Fibroblast of skin of back (primary cell): ENCODE measurements around the gene TRIP10.
"Not testable (repeated sequence)": the region's sequence is repeated elsewhere in the genome, so short reads cannot be mapped to it uniquely, and the experiment has no call there.

Experiments used
- DNase-seq: peaks from one replicate; pipeline ENCODE4 v3.0.0-alpha.2; 2013

Gene TRIP10

DNA sequence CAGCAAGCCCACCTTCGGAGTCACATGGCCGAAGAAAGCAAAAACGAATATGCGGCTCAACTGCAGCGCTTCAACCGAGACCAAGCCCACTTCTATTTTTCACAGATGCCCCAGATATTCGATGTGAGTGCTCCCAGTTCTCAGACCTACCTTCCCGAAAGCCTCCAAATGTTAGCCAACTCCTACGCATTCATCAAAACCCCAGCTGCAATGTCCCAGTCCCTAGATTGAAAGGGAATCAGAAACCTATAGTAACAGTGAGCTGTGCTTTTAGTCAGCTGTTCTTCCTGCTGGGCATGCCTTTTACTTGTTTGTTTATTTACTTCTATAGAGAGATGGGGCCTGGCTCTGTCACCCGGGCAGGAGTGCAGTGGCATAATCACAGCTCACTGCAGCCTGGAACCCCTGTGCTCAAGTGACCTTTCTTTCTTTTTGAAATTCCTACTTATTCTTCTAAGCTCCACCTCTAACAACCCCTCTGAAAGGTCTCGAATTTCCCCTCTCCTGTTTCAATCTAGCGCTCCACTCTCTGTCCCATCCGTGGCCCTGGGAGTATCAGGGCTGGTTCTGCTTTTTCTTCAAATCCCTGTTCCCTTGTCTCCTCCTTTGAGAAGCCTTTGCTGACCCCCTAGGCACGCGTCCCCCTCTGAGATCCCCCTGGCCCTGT lies 4.4 kb downstream of the TRIP10 start:
- no peak for DNase-seq

DNA sequence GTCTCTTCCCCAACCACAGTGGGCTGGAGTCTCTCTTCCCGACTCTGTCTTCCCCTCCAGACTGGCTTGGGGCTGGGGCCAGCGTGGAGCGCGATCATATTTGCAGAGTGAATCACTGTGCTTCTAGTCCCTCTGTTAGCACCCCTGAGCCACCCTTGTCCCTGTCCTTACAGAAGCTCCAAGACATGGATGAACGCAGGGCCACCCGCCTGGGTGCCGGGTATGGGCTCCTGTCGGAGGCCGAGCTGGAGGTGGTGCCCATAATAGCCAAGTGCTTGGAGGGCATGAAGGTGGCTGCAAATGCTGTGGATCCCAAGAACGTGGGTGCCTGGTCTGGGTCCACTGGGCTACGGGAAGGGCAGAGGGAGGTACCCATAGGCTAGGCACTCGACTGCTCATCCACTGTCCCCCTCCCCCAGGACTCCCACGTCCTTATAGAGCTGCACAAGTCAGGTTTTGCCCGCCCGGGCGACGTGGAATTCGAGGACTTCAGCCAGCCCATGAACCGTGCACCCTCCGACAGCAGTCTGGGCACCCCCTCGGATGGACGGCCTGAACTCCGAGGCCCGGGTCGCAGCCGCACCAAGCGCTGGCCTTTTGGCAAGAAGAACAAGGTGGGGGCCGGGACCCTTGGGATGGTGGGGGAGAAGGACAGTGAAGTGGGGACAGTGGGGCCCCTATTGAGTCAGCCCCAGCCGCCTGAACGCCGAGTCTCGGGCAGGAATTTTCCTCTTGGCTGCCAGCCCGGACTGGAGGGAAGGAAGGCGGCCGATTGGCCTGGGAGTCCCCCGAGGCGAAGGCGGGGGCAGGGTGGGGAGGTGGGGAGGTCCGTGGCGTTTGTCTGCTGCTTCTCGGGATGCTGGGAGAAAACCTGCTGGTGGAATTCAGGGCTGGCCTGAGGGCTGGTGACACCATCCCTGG lies 5.2 kb downstream of the TRIP10 start:
- DNase-seq: peak; percentile 92

DNA sequence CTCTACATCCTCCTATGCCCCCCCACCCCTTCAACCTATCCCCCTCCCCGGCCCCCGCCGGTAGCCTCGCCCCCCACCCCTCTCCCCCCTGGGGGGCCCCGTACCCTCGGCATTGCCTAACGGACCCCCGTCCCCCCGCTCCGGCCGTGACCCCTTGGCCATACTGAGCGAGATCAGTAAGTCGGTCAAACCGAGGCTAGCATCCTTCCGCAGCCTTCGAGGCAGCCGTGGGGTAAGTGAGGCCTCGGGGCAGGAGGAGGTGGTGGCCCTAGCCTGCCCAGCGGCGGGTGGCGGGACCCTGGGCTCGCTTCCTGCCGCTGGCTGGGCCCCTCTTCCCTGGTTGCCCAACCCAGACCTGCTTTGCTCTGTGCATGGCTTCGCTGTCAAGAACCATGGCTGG lies 6.5 kb downstream of the TRIP10 start:
- no peak for DNase-seq

DNA sequence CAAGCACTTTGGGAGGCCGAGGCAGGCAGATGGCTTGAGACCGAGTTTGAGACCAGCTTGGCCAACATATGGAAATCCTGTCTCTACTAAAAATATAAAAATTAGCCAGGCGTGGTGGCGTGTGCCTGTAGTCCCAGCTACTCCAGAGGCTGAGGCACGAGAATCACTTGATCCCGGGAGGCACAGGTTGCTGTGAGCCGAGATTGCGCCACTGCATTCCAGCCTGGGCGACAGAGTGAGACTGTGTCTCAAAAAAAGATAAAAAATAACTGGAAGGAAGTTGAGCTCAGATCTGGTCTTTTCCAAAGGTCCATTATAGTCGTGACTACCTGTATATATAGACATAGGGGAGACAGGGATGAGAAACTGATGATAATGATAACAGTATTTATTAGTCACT lies 9.1 kb downstream of the TRIP10 start:
- not testable (repeated sequence) for DNase-seq

DNA sequence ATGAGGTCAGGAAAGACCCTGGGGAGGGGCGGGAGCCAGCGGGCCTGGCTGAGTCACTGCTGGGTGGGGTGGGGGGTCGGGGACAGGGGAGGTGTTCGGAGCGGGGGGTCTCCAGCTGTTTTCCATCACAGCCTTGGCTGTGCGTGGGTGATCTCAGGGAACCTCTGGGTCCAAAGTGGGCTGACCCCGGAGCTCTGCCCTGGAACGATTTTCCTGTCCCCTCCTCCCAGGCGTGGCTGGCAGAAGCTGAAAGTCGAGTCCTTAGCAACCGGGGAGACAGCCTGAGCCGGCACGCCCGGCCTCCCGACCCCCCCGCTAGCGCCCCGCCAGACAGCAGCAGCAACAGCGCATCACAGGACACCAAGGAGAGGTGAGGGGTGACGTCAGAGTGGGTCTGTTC lies 10.6 kb downstream of the TRIP10 start:
- no peak for DNase-seq

DNA sequence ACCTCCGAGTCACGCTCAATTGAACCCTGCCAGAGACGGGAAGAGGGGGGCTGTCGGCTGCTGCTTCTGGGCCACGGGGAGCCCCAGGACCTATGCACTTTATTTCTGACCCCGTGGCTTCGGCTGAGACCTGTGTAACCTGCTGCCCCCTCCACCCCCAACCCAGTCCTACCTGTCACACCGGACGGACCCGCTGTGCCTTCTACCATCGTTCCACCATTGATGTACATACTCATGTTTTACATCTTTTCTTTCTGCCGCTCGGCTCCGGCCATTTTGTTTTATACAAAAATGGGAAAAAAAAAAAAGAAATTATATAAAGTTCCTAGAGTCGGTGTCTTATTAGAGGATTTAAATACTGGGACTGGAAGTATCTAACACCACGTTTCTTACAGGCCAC lies 11.7 kb downstream of the TRIP10 start:
- no peak for DNase-seq

DNA sequence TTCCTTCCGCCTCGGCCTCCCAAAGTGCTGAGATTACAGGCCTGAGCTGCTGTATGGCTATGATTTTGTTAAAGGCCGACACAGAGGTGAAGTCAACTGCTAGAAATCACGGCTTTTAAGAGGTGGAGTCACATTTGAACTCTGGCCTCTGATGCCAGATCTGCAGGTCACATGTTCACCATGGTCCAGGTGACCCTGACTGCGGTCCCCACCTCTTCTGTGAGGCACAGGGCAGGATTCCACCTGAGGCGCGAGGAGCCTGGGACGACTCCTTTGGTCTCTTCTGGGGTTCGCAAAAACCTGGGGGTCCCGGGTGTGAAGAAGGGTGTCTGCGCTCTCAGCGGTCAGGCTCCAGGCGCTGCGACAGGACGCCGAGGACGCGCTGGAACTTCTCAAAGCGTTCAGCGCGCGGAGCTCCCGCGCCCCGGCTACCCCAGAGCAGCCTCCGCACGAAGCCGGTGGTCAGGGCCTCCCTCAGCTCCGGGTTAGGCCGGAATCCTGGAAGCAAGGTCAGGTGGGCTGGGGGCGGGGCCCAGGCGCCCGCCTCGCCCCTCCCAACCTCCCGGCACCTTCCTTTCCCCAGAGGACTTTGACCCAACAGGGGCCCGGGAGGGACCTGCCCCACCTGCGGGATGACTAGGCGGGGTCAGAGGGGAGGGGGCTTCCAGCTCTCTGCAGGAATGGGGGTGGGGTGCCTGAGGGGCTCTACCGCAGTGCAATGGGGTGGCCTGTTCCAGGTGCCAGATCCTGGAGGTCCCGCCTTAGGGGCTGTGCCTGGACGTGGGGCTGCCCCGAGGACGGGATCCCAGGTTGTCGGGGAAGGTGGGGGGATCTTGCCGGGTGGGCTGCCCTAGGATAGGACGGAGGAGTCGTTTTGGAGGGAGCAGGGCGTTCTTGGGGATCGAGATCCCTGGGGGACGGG lies 13.0 kb downstream of the TRIP10 start:
- no peak for DNase-seq

DNA sequence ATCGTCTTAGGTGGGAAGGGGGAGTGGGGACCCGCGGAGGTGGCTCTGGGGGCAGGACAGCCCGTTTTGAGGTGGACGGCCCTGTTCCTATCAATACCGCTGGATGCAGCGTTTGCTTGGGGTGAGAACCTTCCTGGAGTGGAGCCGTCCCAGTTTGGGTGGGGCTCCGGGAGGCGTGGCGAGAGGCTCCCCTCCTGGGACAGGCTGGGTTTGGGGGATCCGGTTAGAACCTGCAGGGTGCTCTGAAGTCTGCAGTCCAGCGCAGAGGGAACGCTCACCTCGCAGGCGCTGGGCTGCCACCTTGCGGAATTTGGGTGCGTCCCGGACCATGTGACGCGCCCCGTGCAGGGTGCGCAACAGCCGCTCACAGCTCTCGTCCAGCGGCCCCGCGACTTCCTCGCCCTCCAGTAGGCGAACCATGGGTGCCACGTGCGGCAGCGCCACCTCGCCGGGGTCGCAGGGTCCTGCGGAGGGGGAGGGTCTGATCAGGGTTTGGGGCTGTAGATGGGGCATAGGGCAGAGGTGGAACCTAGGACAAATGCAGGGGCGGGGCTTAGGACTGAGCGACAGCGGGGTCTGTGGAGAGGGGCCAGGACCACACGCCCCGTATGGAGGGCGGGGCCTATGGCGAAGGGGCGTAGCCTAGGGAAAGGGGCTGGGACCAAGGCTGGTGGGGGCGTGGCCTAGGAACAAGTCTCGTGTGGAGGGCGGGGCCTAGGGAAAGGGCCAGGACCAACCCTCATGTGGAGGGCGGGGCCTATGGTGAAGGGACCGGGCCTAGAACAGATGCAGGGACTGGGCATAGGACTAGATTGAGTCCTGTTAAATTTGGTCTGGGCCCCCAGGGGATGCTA lies 13.9 kb downstream of the TRIP10 start:
- peak; percentile 55 for DNase-seq

DNA sequence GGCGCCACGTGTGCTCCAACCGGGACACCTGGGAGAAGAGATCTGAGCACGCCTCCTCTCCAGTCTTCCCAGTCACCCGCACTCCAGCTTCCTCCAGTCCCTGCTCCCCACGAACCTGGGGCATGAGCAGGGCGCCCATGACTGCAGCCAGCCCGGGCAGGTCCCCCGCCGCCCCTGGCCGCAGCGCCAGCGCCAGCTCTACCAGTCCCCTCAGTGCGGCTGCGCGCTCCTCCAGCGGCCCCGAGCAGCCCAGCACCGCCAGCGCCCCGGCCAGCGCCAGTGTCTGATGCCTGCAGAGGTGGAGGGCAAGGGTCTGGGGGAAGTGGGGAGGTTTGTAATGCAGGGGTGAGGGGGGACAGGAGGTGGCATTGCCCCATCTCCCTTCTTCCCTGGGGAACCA lies 14.7 kb downstream of the TRIP10 start:
- DNase-seq: no peak

DNA sequence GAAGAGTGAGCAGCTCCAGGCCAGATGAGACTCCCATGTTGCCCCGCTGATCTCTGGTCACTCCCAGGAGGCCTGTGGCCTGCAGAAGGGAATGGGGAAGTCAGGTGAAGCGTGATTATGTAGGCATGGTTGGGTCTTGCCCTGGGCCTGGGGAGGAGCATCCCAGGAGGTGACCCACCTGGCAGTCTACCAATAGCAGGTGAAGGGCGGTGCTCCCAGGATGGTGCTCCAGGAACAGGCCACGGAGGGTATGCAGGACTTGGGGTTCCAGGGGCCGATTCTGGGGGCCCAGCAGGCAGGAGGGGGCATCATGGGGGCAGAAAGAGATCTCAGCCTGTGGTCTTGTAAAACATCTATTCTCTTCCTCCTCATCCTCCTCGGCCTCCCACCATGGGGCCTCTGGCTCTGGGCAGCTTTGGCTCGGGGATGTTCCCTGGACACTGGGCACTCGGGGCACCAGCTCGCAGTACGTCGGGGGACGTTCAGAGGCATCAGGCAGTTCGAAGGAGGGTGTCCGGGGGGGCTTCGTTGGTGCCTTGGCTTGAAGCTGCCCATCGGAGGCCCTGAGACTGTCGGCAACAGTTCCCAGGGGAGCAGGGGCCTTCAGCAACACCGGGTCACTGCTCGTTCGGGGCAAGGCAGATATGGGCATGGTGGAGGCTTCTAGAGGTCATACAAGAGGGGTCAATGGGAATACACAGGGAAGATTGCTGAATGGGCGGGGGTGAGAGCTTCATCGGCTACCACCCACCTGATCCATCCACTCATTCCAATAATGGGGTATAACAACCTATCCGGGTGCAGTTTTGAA lies 15.4 kb downstream of the TRIP10 start:
- no peak for DNase-seq

DNA sequence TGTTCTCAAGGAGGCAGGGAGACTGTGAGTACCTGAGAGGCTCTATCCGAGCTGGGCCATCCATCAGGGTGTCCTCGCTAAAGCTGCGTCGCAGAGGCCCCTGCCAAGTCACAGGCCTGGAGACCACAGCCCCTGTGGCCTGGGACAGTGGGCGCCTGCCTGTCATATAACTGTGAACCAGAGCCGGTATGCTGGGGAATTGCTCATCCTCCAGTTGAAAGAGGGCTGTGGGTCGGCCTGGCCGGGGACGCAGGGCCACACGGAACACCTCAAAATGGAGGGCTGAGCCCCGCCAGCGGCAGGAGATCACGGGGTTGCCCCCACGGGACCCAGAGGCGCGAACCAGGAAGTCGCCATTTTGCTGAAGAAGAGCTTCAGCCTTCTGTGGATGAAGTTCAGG lies 21.1 kb downstream of the TRIP10 start:
- DNase-seq: no peak

DNA sequence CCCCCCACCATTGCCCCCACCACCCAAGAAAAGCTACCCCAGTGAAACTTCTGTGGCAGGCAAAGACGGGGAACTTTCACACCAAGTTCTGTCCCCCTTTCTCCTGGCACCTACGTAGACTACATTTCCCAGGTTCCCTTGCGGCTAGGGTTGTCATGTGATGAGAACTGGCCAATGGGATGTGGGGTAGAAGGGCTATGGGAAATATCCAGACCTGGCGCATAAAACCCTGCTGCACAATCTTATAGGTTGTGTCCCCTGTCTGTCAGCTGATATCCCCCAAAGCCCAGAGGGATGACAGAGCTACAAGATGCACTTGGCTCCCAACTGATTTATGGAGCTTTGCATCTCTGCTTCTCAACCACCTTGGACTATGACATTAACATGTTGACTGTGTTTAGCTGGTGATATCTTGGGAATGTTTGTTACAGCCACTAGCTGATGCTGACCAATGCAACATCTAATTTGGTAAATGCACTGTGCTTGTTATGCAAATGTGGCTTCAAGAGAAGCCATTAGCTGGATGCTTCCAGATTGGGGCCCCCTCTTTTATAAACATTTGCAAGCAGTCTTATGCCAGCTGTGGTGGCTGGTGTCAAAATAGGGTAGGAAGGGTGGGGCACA lies 21.7 kb downstream of the TRIP10 start:
- peak; percentile 9 for DNase-seq

DNA sequence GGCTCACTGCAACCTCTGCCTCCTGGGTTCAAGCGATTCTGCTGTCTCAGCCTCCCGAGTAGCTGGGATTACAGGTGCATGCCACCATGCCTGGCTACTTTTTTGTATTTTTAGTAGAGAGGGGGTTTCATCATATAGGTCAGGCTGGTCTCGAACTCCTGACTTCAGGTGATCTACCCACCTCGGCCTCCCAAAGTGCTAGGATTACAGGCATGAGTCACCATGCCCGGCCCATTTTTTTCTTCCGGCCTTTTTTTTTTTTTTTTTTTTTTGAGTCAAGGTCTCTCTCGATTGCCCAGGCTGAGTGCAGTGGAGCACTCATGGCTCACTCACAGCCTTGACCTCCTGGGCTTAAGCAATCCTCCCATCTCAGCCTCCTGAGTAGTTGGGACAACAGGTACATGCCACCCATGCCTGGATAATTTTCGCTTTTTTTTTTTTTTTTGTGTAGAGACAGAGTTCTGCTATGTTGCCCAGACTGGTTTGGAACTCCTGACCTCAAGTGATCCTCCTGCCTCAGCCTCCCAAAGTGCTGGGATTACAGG lies 22.8 kb downstream of the TRIP10 start:
- DNase-seq: not testable (repeated sequence)

DNA sequence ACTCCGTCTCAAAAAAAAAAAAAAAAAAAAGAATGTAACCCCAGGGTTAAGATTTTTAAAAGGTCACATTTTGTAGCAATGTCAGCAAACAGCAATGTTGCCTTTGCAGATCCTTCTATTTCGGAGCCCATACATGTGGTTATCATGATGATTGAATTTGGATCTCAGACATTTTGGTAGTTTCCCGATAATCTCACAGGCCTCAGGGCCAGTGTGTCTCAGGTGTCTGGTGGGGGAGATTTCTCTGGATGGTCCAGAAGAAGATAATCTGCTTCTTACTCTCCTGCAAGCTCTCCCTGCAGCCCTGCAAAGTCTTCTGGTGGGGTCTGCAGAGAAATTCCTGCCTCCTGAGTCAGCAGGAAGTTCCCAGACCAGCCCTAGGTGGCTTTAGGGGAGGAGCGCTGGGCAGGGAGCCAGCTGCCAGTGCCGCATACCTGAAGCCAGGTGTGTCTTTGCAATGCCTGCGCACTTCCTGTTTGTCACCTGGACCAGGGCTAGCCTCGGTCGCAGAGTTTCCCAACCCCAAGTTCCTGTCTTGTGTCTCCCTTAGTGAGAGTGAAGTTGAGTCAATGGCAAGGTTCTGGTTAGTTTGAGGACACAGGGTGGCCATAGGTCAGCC lies 26.4 kb downstream of the TRIP10 start:
- peak; percentile 13 for DNase-seq

DNA sequence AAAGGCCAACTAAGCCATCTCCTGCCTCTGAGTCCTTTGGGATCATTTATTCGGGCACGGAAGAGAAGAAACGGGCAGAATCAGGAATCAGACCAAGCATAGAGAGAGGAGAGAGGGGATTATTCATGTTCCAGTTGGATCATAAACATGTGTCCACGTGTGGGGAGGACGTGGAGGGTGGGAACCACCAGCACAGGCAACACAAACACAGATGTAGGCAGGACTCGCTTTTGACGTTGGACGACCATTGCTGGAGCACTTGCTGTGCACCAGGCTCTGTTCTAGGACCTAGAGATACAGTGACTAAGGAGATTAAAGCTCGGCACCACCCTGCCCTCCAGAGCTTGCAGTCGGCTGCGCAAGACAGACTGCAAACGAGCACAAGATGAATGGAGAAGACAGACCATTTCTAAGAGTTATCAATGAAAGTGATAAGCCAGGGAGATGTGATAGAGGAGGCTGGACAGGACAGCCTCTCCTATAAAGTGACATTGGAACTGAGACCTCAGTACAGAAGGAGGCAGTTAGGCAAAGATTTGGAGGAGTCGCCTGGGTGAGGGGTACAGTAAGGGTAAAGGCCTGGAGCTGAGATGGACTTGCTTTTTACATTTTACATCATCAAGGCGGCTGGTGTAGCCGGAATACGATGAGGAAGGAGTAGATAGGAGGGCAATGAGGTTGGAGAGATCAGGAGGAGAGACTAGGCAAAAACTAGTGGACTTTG lies 27.0 kb downstream of the TRIP10 start:
- DNase-seq: no peak

DNA sequence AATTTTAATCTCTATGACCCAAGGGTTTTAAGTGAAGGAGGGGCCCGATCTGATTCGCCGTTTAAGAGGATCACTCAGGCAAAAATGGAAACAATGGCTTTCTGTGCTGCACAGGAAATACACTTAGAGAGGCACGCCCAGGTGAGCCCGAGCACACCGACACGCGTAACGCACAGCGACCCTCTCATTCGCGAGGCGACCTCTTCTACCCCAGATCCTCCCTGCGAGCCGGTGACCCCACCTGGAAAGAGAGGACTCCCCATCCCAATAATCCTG lies 27.5 kb downstream of the TRIP10 start:
- no peak for DNase-seq

DNA sequence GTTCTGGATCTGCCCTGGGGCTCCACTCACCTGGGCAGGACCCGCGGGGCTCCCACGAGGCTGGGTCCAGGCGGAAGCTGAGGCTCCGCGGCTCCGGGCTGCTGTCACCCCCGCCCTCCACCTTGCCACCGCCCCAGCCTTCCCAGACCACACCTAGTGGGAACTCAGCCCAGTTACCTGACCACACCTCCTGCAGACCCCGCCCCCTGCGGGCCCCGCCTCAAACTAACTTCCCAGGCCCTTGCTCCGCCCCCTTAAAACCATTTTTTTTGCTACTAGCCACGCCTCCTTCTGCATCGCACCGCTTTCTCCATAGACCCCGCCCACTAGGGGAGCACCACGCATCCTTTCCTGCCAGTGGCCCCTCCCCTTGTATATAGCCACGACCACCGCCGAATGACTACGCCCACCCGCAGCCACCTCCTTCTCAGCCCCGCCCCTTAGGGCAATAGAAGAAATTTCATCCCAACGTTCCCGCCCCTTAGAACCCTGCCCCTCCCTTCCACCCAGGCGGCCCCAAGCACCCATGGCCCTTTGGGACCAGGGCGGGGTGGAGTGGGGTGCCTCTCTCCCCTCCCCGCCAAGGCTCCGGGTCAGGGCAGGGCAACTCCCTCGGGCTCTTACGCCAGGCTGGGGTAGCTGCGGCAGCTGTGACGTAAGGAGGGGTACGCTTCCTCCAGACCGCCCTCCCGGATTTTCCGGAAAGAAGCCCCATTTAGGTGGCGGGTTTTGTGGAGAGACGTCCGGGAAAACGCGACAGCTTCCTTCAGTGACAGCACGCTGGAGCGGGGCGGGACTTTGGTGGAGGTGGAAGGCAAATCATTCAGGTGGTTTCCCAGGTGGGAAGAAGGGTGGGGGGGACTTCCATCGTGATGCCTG lies 28.1 kb downstream of the TRIP10 start, which contains the start of gene SH2D3A:
TSS of gene SH2D3A (minus strand) at position 79 of the 879 bp plus-strand sequence. CDS start 3,687 bp downstream, outside the sequence.
- peak; percentile 27 for DNase-seq

DNA sequence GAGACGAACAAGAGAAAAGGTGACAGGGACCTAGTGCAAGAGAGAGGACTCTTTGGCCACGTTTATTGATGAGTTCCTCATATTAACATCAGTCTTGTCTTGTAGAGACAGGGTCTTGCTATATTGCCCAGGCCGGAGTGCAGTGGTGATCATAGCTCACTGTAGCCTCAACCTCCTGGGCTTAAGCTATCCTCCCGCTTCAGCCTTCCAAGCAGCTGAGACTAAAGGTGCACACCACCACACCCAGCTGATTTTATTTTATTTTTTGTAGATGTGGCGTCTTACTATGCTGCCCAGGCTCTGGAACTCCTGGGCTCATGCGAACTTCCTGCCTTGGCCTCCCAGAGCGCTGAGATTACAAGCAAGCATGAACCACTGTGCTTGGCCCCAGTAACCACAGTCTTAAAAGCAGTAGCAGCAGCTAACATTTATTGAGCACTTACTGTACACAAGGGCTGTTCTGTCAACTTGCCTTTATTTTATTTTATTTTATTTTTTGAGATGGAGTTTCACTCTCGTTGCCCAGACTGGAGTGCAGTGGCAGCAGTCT lies 28.8 kb downstream of the TRIP10 start:
- no peak for DNase-seq
